Fibroblast of lung (primary cell): ENCODE data around the gene GALR1. TPM values are rescaled to one million over a fixed set of nuclear protein-coding genes. Genes with fewer than 3 reads are reported as not detected.

Experiments used
- DNase-seq, 2 donors: peaks; one replicate each; pipeline versions ENCODE4 v3.0.0 to v3.0.0-alpha.2; 2010; ENCODE audit warnings: low read depth in 2 of 2
- H2AFZ ChIP-seq: 2 replicates; pipeline ENCODE4 v1.5.1; 2012; ENCODE audit warnings: low read length, control low read depth, inconsistent platforms
- H3K27ac ChIP-seq: 2 replicates; pipeline ENCODE4 v1.5.1; 2011; ENCODE audit warnings: low read length, control low read depth; ENCODE audit not compliant: insufficient read depth
- H3K27me3 ChIP-seq: 2 replicates; pipeline ENCODE4 v1.5.1; 2011; ENCODE audit warnings: mild to moderate bottlenecking, low read length; ENCODE audit not compliant: control insufficient read depth, insufficient read depth
- H3K36me3 ChIP-seq: 2 replicates; pipeline ENCODE4 v1.5.1; 2011; ENCODE audit warnings: low read length; ENCODE audit not compliant: control insufficient read depth, insufficient read depth
- H3K4me1 ChIP-seq: 2 replicates; pipeline ENCODE4 v1.5.1; 2011; ENCODE audit warnings: low read length; ENCODE audit not compliant: control insufficient read depth, insufficient read depth; ENCODE audit errors: extremely low read depth
- H3K4me2 ChIP-seq: 2 replicates; pipeline ENCODE4 v1.5.1; 2011; ENCODE audit warnings: low read length, control low read depth; ENCODE audit not compliant: insufficient read depth; ENCODE audit errors: extremely low read depth
- H3K4me3 ChIP-seq, 4 experiments: fragments of 200-600 bp in 1 of 4; sonication (generic) in 1 of 4; replicated peaks in 1 of 4; 2 replicates each; pipeline ENCODE4 v1.5.1; 2011 to 2016; ENCODE audit warnings: low read length in 4 of 4, low read depth in 3 of 4, mild to moderate bottlenecking in 3 of 4, control low read depth in 2 of 4, inconsistent platforms in 1 of 4, mixed read lengths in 1 of 4; ENCODE audit not compliant: insufficient read depth in 1 of 4; ENCODE audit errors: control extremely low read depth in 1 of 4
- H3K79me2 ChIP-seq: 2 replicates; pipeline ENCODE4 v1.5.1; 2012; ENCODE audit warnings: mild to moderate bottlenecking, low read length, inconsistent platforms; ENCODE audit not compliant: control insufficient read depth, insufficient read depth
- H3K9ac ChIP-seq: 2 replicates; pipeline ENCODE4 v1.5.1; 2011; ENCODE audit warnings: mild to moderate bottlenecking, low read length, control low read depth; ENCODE audit not compliant: insufficient read depth
- H3K9me3 ChIP-seq: 2 replicates; pipeline ENCODE4 v1.5.1; 2012; ENCODE audit warnings: low read depth, low read length; ENCODE audit not compliant: control insufficient read depth, insufficient read depth
- H4K20me1 ChIP-seq: 2 replicates; pipeline ENCODE4 v1.5.1; 2011; ENCODE audit warnings: low read length; ENCODE audit not compliant: control insufficient read depth, insufficient read depth; ENCODE audit errors: extremely low read depth
- EZH2 ChIP-seq: IDR thresholded peaks from 2 replicates; pipeline ENCODE4 v1.5.1; 2012; ENCODE audit warnings: low read length, control low read depth, mild to moderate bottlenecking; ENCODE audit errors: missing control alignments
- polyA plus RNA-seq, 2 donors: library from polyadenylated mRNA; depleted of rRNA in 1 of 2; stranded (reverse) in 1 of 2; unstranded in 1 of 2; fragments of >200 nt; gene quantifications; 2 replicates each; pipeline ENCODE4 v1.2.1, GENCODE V29; 2011 to 2012; ENCODE audit warnings: missing spikeins in 1 of 2
- total RNA-seq: library from RNA; depleted of rRNA; stranded (reverse); fragments of >200 nt; gene quantifications from 2 replicates; pipeline ENCODE4 v1.2.1, GENCODE V29; 2014
- TF ChIP-seq, protein P1 (sequence below), 2 donors: IDR thresholded peaks in 1 of 2; conservative IDR thresholded peaks in 1 of 2; 1 replicate in 1 of 2; 2 replicates in 1 of 2; pipeline ENCODE4 v1.5.1; 2011 to 2012; ENCODE audit warnings: low read length in 2 of 2, control low read depth in 1 of 2, inconsistent platforms in 1 of 2, low read depth in 1 of 2, mild to moderate bottlenecking in 1 of 2

Gene GALR1
- total and polyA plus RNA-seq, 2 donors (not counting 1 experiment from before 2014, with no cell fraction given) = not detected

DNA sequence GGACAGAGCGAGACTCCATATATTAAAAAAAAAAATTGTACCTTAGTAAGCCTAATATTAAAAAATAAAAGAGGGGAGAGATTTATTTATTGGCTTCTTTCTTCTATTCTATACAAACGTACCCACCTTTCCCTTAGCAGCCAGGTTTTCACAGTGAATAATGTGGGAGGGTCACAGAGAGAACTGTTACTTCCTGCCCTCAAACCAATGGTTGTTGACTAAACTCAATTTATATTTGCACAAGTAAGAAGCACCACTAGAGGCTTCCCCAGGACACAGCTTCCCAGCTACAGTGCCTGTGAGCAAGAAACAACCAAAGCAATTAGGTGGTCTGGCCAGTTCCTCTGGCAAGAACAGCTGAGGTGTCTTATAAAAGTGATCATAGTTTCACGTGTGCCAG, 28.9 kb upstream of the GALR1 start:
- no peak for DNase-seq
- Histone ChIP-seq H3K79me2 (no peaks in the 10 kb centered on the region), H2AFZ (no peak overlapping the region), H3K27me3 (no peaks in the 10 kb centered on the region), H3K4me2 (no peak overlapping the region), H3K9ac (no peak overlapping the region), H3K27ac (no peak overlapping the region), H3K4me3 (no peak overlapping the region), H4K20me1 (no peaks in the 10 kb centered on the region), H3K36me3 (no peaks in the 10 kb centered on the region), H3K9me3 (no peaks in the 10 kb centered on the region), H3K4me1 (no peaks in the 10 kb centered on the region)
- no peak for TF ChIP-seq EZH2
- TF ChIP-seq, protein P1, sequence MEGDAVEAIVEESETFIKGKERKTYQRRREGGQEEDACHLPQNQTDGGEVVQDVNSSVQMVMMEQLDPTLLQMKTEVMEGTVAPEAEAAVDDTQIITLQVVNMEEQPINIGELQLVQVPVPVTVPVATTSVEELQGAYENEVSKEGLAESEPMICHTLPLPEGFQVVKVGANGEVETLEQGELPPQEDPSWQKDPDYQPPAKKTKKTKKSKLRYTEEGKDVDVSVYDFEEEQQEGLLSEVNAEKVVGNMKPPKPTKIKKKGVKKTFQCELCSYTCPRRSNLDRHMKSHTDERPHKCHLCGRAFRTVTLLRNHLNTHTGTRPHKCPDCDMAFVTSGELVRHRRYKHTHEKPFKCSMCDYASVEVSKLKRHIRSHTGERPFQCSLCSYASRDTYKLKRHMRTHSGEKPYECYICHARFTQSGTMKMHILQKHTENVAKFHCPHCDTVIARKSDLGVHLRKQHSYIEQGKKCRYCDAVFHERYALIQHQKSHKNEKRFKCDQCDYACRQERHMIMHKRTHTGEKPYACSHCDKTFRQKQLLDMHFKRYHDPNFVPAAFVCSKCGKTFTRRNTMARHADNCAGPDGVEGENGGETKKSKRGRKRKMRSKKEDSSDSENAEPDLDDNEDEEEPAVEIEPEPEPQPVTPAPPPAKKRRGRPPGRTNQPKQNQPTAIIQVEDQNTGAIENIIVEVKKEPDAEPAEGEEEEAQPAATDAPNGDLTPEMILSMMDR (conservative IDR thresholded peaks at IDR 0.05 in 1 of 2, IDR thresholded peaks at IDR 0.05 in 1 of 2; ENCODE audit: low read depth in 1 of 2, low read length in 2 of 2) = no peak

DNA sequence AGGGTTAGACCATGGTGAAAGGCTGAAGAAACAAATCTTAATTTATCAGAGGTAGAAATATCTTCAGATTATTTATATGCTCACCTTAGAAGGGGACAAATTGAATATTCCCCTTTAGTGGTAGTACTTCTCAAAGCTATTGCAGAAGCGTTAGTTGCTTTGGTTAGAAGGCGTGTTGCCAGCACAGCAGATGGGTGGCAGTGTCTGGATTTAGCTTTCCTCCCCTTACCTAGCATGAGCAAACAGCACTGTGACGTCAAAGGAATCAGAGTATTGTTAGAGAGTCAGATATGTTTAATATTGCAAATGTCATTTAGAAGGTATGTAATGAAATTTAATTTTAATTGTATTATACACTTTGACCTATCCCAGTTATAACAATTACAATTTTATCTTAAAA, 27.2 kb upstream of the GALR1 start:
- Histone ChIP-seq H3K4me1 (no peaks in the 10 kb centered on the region), H3K27me3 (no peaks in the 10 kb centered on the region), H3K36me3 (no peaks in the 10 kb centered on the region), H3K79me2 (no peaks in the 10 kb centered on the region), H3K4me2 (no peak overlapping the region), H4K20me1 (no peaks in the 10 kb centered on the region), H3K4me3 (no peak overlapping the region), H3K9me3 (no peaks in the 10 kb centered on the region), H3K9ac (no peak overlapping the region), H3K27ac (no peak overlapping the region), H2AFZ (no peak overlapping the region)
- DNase-seq = no peak
- TF ChIP-seq, protein P1 (conservative IDR thresholded peaks at IDR 0.05 in 1 of 2, IDR thresholded peaks at IDR 0.05 in 1 of 2; ENCODE audit: low read depth in 1 of 2, low read length in 2 of 2) = no peak
- TF ChIP-seq EZH2 = no peak

DNA sequence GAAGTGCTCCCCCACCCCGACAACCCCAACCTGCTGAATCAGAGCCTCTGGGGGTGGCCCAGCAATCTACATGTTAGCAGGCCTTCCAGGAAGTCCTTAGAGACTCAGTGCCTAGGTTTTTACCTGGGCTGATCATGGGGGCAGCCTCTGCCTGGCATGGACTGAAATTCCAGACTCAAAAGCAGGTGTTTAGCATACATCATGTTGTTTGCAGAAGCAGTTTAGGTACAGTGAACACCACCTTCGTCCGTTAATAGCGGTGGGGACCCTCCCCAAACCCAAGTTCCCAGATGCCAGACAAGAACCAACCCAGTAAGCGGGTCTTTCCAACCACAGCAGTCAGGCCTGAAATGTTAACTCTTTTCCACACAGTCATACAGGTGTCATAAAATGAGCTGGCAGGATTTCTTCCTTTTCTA, 26.4 kb upstream of the GALR1 start:
- no peaks in the 10 kb centered on the region for H3K9me3 ChIP-seq
- peak in 1 of 2 donors; percentile 9 for DNase-seq
- no peaks in the 10 kb centered on the region for H3K36me3 ChIP-seq
- no peaks in the 10 kb centered on the region for H3K4me1 ChIP-seq
- no peak overlapping the region for H3K4me2 ChIP-seq
- no peak for TF ChIP-seq EZH2
- TF ChIP-seq, protein P1 (conservative IDR thresholded peaks at IDR 0.05 in 1 of 2, IDR thresholded peaks at IDR 0.05 in 1 of 2; ENCODE audit: low read depth in 1 of 2, low read length in 2 of 2) = no peak
- no peaks in the 10 kb centered on the region for H3K79me2 ChIP-seq
- H3K27ac ChIP-seq = no peak overlapping the region
- H4K20me1 ChIP-seq = no peaks in the 10 kb centered on the region
- H2AFZ ChIP-seq = no peak overlapping the region
- H3K27me3 ChIP-seq = no peaks in the 10 kb centered on the region
- no peak overlapping the region for H3K4me3 ChIP-seq
- H3K9ac ChIP-seq = no peak overlapping the region
